GM18498 (cell line): ENCODE results near the gene CACNA1C.

ENCODE experiments used
- ATAC-seq: cut with Tn5 transposase; IDR thresholded peaks from one replicate; pipeline ENCODE4 v1.9.1; 2021; ENCODE audit warnings: mild to moderate bottlenecking, moderate library complexity; ENCODE audit not compliant: unreplicated experiment

Gene CACNA1C

DNA sequence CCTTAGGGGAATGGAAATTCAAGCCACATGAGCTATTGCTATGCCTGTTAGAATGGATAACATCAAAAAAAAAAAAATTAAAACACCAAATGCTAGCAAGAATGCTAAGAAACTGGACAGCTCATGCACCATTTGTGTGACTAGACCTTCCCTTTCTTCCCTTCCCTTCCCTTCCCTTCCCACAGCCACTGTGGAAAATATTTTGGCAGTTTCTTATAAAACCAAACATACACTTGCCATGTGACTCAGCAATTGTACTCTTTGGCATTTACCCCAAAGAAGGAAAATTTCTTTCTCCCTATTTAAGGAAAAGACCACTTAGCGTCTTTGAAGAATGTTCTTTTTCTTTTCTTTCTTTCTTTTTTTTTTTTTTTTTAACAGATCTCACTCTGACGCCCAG, 692.9 kb downstream of the CACNA1C start:
- no peak for ATAC-seq
